ENCODE data around the gene CIC. TPM values are rescaled to one million over a fixed set of nuclear protein-coding genes. Genes with fewer than 3 reads are reported as not detected.

CIC gene
- total and polyA plus RNA-seq, 9 of the 15 experiments (the other 6 are each of a cell fraction or from before 2014, with no cell fraction given): 0.07 to 44.7 (median 8.6) TPM

DNA sequence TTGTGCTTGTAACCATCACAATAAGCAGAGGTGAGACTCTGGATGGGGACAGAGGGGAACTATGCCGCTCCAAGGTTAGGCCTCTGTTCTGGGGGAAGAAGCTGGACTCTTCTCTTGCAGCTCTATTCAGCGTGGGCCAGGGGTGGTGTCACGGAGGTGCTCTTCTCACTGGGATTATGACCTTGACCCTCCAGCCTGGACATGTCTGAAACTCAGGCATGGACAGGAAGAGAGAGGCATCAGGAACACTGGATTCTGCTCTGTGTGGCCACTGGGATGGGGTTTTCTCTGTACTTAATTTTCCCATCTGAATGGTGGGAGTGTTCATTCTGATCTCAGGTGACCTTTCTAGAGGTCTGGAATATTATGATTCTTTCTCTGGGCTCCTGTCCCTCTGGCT is 64.0 kb downstream of the CIC start:
- FAIRE-seq: no peak
- ChIA-PET CTCF (ENCODE audit: low intra/inter-chr PET ratio) (no interaction called here), POLR2A (no interaction called here)
- Histone ChIP-seq H3K4me1 (replicated peaks in 1 of 2; ENCODE audit: control insufficient read depth in 2 of 2, insufficient read depth in 2 of 2, low read length in 2 of 2) (peaks cover 0 to 17% of the 10 kb centered on the region in 2 experiments; a peak in 3 of 5 replicates), H3K9ac (ENCODE audit: insufficient read depth in 1 of 2, low read depth in 2 of 2, low read length in 2 of 2) (no peak overlapping the region), H3K9me1 (ENCODE audit: control insufficient read depth, insufficient read depth, low read length) (peaks cover 3% of the 10 kb centered on the region), H3K4me3 (no peak overlapping the region), H3K27me3 (ENCODE audit: control insufficient read depth in 2 of 2, insufficient read depth in 2 of 2, low read length in 2 of 2) (no peaks in the 10 kb centered on the region), H3K4me2 (ENCODE audit: insufficient read depth, low read length) (no peak overlapping the region), H4K20me1 (replicated peaks; ENCODE audit: control insufficient read depth, insufficient read depth, low read length) (no peaks in the 10 kb centered on the region; the same call in 1 of the 2 replicates), H2AFZ (ENCODE audit: low read depth, low read length) (no peak overlapping the region), H3K9me3 (replicated peaks; ENCODE audit: control insufficient read depth, insufficient read depth, low read depth, low read length) (no peaks in the 10 kb centered on the region), H3K27ac (ENCODE audit: extremely low read depth, low read depth, low read length) (no peak overlapping the region), H3K36me3 (ENCODE audit: control insufficient read depth, insufficient read depth, low read length) (peaks cover 15% of the 10 kb centered on the region; the same call in 2 of the 3 replicates), H3K79me2 (ENCODE audit: control insufficient read depth, insufficient read depth, low read length) (no peaks in the 10 kb centered on the region)
- in situ Hi-C loops (cut with MboI) (no loop called here), intact Hi-C loops (cut with micrococcal nuclease) (no loop called here)
- ATAC-seq: no peak
- BruUV-seq (replicated peaks): no TSS peak
- WGBS (ENCODE audit: insufficient coverage, low coverage, missing lambda C conversion rate): 57% methylated on average over 3 of the region's 3 CpGs
- no peak for DNase-seq (ENCODE audit: extremely low read depth in 1 of 4, low spot score in 3 of 4)
- TF ChIP-seq ZNF239 (CRISPR knock-in tag; IDR thresholded peaks at IDR 0.05) (no peak), FOXP1 (CRISPR knock-in tag; IDR thresholded peaks at IDR 0.05) (no peak), OTX1 (CRISPR knock-in tag; IDR thresholded peaks at IDR 0.05) (no peak), FOXA3 (CRISPR knock-in tag; conservative IDR thresholded peaks at IDR 0.05 in 1 of 2, IDR thresholded peaks at IDR 0.05 in 1 of 2) (no peak), CBX8 (IDR thresholded peaks at IDR 0.05; ENCODE audit: borderline replicate concordance, extremely low read depth, low read depth, low read length, poor library complexity, severe bottlenecking) (no peak), ZC3H4 (CRISPR knock-in tag; IDR thresholded peaks at IDR 0.05; ENCODE audit: borderline replicate concordance) (no peak), IFI16 (CRISPR knock-in tag; IDR thresholded peaks at IDR 0.05) (no peak), HNRNPLL (IDR thresholded peaks at IDR 0.05; ENCODE audit: low read depth, low read length, poor library complexity, severe bottlenecking) (no peak), ZFP1 (CRISPR knock-in tag; IDR thresholded peaks at IDR 0.05) (no peak), MED1 (CRISPR knock-in tag; IDR thresholded peaks at IDR 0.05; ENCODE audit: borderline replicate concordance) (no peak), HLTF (IDR thresholded peaks at IDR 0.05) (no peak), TCF7L2 (IDR thresholded peaks at IDR 0.05; ENCODE audit: low read depth, low read length) (no peak)
- TF ChIP-seq, protein P1, sequence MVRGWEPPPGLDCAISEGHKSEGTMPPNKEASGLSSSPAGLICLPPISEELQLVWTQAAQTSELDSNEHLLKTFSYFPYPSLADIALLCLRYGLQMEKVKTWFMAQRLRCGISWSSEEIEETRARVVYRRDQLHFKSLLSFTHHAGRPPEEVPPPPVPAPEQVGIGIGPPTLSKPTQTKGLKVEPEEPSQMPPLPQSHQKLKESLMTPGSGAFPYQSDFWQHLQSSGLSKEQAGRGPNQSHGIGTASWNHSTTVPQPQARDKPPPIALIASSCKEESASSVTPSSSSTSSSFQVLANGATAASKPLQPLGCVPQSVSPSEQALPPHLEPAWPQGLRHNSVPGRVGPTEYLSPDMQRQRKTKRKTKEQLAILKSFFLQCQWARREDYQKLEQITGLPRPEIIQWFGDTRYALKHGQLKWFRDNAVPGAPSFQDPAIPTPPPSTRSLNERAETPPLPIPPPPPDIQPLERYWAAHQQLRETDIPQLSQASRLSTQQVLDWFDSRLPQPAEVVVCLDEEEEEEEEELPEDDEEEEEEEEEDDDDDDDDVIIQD (CRISPR knock-in tag; IDR thresholded peaks at IDR 0.05): no peak
- TF ChIP-seq, protein P2, sequence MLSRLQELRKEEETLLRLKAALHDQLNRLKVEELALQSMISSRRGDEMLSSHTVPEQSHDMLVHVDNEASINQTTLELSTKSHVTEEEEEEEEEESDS (CRISPR knock-in tag; IDR thresholded peaks at IDR 0.05): no peak
- TF ChIP-seq, protein P3, sequence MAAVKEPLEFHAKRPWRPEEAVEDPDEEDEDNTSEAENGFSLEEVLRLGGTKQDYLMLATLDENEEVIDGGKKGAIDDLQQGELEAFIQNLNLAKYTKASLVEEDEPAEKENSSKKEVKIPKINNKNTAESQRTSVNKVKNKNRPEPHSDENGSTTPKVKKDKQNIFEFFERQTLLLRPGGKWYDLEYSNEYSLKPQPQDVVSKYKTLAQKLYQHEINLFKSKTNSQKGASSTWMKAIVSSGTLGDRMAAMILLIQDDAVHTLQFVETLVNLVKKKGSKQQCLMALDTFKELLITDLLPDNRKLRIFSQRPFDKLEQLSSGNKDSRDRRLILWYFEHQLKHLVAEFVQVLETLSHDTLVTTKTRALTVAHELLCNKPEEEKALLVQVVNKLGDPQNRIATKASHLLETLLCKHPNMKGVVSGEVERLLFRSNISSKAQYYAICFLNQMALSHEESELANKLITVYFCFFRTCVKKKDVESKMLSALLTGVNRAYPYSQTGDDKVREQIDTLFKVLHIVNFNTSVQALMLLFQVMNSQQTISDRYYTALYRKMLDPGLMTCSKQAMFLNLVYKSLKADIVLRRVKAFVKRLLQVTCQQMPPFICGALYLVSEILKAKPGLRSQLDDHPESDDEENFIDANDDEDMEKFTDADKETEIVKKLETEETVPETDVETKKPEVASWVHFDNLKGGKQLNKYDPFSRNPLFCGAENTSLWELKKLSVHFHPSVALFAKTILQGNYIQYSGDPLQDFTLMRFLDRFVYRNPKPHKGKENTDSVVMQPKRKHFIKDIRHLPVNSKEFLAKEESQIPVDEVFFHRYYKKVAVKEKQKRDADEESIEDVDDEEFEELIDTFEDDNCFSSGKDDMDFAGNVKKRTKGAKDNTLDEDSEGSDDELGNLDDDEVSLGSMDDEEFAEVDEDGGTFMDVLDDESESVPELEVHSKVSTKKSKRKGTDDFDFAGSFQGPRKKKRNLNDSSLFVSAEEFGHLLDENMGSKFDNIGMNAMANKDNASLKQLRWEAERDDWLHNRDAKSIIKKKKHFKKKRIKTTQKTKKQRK (IDR thresholded peaks at IDR 0.05; ENCODE audit: borderline replicate concordance, low read depth, low read length): no peak
- TF ChIP-seq, protein P4, sequence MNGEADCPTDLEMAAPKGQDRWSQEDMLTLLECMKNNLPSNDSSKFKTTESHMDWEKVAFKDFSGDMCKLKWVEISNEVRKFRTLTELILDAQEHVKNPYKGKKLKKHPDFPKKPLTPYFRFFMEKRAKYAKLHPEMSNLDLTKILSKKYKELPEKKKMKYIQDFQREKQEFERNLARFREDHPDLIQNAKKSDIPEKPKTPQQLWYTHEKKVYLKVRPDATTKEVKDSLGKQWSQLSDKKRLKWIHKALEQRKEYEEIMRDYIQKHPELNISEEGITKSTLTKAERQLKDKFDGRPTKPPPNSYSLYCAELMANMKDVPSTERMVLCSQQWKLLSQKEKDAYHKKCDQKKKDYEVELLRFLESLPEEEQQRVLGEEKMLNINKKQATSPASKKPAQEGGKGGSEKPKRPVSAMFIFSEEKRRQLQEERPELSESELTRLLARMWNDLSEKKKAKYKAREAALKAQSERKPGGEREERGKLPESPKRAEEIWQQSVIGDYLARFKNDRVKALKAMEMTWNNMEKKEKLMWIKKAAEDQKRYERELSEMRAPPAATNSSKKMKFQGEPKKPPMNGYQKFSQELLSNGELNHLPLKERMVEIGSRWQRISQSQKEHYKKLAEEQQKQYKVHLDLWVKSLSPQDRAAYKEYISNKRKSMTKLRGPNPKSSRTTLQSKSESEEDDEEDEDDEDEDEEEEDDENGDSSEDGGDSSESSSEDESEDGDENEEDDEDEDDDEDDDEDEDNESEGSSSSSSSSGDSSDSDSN (IDR thresholded peaks at IDR 0.05; ENCODE audit: borderline replicate concordance in 1 of 2, low read depth in 2 of 2, low read length in 2 of 2): no peak
